ENCODE data around the gene SESTD1.

The SESTD1 gene

DNA sequence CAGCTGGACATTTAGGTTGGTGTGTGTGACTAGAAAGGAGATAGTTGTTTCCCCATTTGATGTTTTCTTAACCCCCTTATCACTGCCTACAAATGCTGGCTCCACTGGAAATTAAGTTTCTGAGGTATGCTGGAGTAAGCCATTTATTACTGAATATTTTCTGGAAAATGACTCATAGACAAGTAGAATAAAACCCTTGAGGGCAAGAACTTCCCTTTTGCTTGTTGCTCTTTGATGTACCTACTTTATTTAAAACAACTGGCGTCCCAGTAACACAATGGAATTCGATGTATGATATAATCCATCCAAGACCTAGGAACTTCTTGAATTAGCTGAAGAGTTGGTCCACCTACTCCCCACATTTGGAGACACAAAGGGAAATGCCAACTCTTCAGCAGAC lies 33.3 kb upstream of the SESTD1 start:
- TF ChIP-seq EZH2 (IDR thresholded peaks at IDR 0.05; ENCODE audit: borderline replicate concordance, low read length), result no peak
- TF ChIP-seq, protein P1, sequence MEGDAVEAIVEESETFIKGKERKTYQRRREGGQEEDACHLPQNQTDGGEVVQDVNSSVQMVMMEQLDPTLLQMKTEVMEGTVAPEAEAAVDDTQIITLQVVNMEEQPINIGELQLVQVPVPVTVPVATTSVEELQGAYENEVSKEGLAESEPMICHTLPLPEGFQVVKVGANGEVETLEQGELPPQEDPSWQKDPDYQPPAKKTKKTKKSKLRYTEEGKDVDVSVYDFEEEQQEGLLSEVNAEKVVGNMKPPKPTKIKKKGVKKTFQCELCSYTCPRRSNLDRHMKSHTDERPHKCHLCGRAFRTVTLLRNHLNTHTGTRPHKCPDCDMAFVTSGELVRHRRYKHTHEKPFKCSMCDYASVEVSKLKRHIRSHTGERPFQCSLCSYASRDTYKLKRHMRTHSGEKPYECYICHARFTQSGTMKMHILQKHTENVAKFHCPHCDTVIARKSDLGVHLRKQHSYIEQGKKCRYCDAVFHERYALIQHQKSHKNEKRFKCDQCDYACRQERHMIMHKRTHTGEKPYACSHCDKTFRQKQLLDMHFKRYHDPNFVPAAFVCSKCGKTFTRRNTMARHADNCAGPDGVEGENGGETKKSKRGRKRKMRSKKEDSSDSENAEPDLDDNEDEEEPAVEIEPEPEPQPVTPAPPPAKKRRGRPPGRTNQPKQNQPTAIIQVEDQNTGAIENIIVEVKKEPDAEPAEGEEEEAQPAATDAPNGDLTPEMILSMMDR (IDR thresholded peaks at IDR 0.05; ENCODE audit: low read length), result no peak
- H3K9ac ChIP-seq (ENCODE audit: low read length), result no peak overlapping the region

DNA sequence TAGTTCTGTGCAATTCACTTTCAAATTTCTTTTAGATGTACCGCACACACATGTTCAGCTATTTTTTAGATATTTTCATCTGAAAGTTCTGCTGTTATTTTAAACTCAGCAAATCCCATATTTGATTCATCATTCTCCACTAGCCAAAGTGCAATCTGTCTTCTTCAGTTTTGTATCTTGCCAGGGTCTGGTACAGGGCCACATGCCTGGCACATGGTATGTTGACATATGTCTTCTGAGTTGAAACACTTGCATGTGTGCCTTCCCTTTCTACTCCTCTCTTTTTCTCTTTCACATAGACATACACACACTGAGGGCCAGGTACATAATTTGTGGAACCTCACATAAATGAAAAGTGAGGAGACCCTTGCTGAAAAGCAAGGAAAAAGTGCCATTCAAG lies 25.7 kb upstream of the SESTD1 start:
- H3K79me2 ChIP-seq (ENCODE audit: insufficient read depth, low read length), result no peaks in the 10 kb centered on the region
- no peaks in the 10 kb centered on the region for H3K4me1 ChIP-seq (ENCODE audit: insufficient read depth, low read length, severe bottlenecking)
- TF ChIP-seq EZH2 (IDR thresholded peaks at IDR 0.05; ENCODE audit: borderline replicate concordance, low read length), result no peak
- TF ChIP-seq, protein P1 (IDR thresholded peaks at IDR 0.05; ENCODE audit: low read length), result no peak
- H3K27ac ChIP-seq (ENCODE audit: low read depth, low read length, poor library complexity, severe bottlenecking), result no peak overlapping the region
- H3K9me3 ChIP-seq (ENCODE audit: low read length), result no peaks in the 10 kb centered on the region
- H3K36me3 ChIP-seq (ENCODE audit: insufficient read depth, low read length), result no peaks in the 10 kb centered on the region
- H3K4me3 ChIP-seq (ENCODE audit: low read depth, low read length, poor library complexity, severe bottlenecking), result no peak overlapping the region
- no peaks in the 10 kb centered on the region for H4K20me1 ChIP-seq (ENCODE audit: insufficient read depth, low read length)
- no peaks in the 10 kb centered on the region for H3F3A ChIP-seq (ENCODE audit: insufficient read depth, low read length)
- H2AFZ ChIP-seq (ENCODE audit: low read length), result no peak overlapping the region
- no peak overlapping the region for H3K4me2 ChIP-seq (ENCODE audit: low read length)
- H3K9ac ChIP-seq (ENCODE audit: low read length), result no peak overlapping the region
- no peaks in the 10 kb centered on the region for H3K9me2 ChIP-seq (ENCODE audit: low read depth, low read length)
- no peaks in the 10 kb centered on the region for H3K27me3 ChIP-seq (ENCODE audit: insufficient read depth, low read length)

More for the DNA sequence above, 33.3 kb upstream of the SESTD1 start:
- Histone ChIP-seq H3K27ac (ENCODE audit: low read depth, low read length, poor library complexity, severe bottlenecking) (no peak overlapping the region), H3K79me2 (ENCODE audit: insufficient read depth, low read length) (no peaks in the 10 kb centered on the region), H3F3A (ENCODE audit: insufficient read depth, low read length) (no peaks in the 10 kb centered on the region), H3K4me1 (ENCODE audit: insufficient read depth, low read length, severe bottlenecking) (no peaks in the 10 kb centered on the region), H3K36me3 (ENCODE audit: insufficient read depth, low read length) (no peaks in the 10 kb centered on the region), H4K20me1 (ENCODE audit: insufficient read depth, low read length) (no peaks in the 10 kb centered on the region), H3K4me3 (ENCODE audit: low read depth, low read length, poor library complexity, severe bottlenecking) (no peak overlapping the region), H3K27me3 (ENCODE audit: insufficient read depth, low read length) (no peaks in the 10 kb centered on the region), H2AFZ (ENCODE audit: low read length) (no peak overlapping the region), H3K4me2 (ENCODE audit: low read length) (no peak overlapping the region), H3K9me2 (ENCODE audit: low read depth, low read length) (no peaks in the 10 kb centered on the region), H3K9me3 (ENCODE audit: low read length) (no peaks in the 10 kb centered on the region)

DNA sequence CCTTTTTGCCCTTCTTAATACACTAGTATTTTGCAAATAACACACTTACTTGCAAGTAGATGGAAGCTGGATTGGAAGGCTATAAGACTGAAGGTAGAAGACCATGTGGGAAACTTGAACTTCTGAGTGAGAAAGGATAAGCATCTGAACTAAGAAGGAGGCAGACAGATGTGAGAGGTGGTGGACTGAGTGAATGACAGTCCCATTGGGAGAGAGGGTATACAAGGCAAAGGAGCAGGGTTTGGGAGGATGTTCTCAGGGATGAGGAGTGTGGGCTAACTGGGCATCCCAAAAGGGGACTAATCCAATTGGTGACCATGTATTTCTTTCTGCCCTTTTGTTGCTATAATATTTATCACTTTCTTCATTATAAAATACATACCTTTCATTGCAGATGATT lies 20.4 kb upstream of the SESTD1 start:
- no peaks in the 10 kb centered on the region for H3F3A ChIP-seq (ENCODE audit: insufficient read depth, low read length)
- H3K27me3 ChIP-seq (ENCODE audit: insufficient read depth, low read length), result no peaks in the 10 kb centered on the region
- H3K4me2 ChIP-seq (ENCODE audit: low read length), result no peak overlapping the region
- no peak overlapping the region for H2AFZ ChIP-seq (ENCODE audit: low read length)
- no peak for TF ChIP-seq EZH2 (IDR thresholded peaks at IDR 0.05; ENCODE audit: borderline replicate concordance, low read length)
- TF ChIP-seq, protein P1 (IDR thresholded peaks at IDR 0.05; ENCODE audit: low read length), result no peak
- H3K9me2 ChIP-seq (ENCODE audit: low read depth, low read length), result no peaks in the 10 kb centered on the region
- no peaks in the 10 kb centered on the region for H3K4me1 ChIP-seq (ENCODE audit: insufficient read depth, low read length, severe bottlenecking)
- no peak overlapping the region for H3K27ac ChIP-seq (ENCODE audit: low read depth, low read length, poor library complexity, severe bottlenecking)
- no peaks in the 10 kb centered on the region for H3K79me2 ChIP-seq (ENCODE audit: insufficient read depth, low read length)
- no peak overlapping the region for H3K4me3 ChIP-seq (ENCODE audit: low read depth, low read length, poor library complexity, severe bottlenecking)
- H3K9ac ChIP-seq (ENCODE audit: low read length), result no peak overlapping the region
- H3K36me3 ChIP-seq (ENCODE audit: insufficient read depth, low read length), result no peaks in the 10 kb centered on the region
- no peaks in the 10 kb centered on the region for H4K20me1 ChIP-seq (ENCODE audit: insufficient read depth, low read length)
- H3K9me3 ChIP-seq (ENCODE audit: low read length), result no peaks in the 10 kb centered on the region

Data from OCI-LY1 (cell line).